GM23248 (cell line): Measurements from ENCODE around the gene MSH6.

ENCODE experiments used
- EZH2 ChIP-seq: fragments of 200-600 bp; sonication (generic); IDR thresholded peaks from 2 replicates; pipeline ENCODE4 v1.6.1; 2018; ENCODE audit warnings: antibody characterized with exemption, mild to moderate bottlenecking; ENCODE audit not compliant: insufficient read depth, poor library complexity, severe bottlenecking
- EZH2phosphoT487 ChIP-seq: fragments of 200-600 bp; sonication (generic); IDR thresholded peaks from 2 replicates; pipeline ENCODE4 v1.6.1; 2018; ENCODE audit warnings: antibody characterized with exemption, moderate library complexity, mild to moderate bottlenecking, low read depth; ENCODE audit not compliant: insufficient read depth

DNA sequence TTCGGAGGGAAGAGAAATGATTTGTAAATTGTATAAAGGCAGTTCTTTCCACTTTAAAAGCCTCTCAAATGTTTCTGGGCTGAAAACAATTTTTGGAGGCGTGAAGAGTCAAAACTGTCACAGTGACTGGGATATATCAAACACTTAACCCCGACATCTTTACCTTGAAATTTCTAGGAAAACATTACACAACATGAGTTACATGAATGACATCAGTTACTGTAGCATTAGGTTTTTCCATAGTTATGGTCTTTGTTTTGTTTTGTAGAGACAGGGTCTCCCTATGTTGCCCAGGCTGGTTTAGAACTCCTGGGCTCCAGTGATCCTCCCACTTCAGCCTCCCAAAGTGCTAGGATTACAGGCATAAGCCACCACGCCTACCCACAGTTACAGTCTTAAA lies 25.7 kb downstream of the MSH6 start:
- TF ChIP-seq EZH2 (no peak), EZH2phosphoT487 (no peak)
